ENCODE results near the gene PTPRR. TPM values are rescaled to one million over a fixed set of nuclear protein-coding genes. Genes with fewer than 3 reads are reported as not detected.

PTPRR gene, protein sequence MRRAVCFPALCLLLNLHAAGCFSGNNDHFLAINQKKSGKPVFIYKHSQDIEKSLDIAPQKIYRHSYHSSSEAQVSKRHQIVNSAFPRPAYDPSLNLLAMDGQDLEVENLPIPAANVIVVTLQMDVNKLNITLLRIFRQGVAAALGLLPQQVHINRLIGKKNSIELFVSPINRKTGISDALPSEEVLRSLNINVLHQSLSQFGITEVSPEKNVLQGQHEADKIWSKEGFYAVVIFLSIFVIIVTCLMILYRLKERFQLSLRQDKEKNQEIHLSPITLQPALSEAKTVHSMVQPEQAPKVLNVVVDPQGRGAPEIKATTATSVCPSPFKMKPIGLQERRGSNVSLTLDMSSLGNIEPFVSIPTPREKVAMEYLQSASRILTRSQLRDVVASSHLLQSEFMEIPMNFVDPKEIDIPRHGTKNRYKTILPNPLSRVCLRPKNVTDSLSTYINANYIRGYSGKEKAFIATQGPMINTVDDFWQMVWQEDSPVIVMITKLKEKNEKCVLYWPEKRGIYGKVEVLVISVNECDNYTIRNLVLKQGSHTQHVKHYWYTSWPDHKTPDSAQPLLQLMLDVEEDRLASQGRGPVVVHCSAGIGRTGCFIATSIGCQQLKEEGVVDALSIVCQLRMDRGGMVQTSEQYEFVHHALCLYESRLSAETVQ
- total RNA-seq = not detected in 2 replicates
- not detected in 2 replicates for polyA plus RNA-seq

DNA sequence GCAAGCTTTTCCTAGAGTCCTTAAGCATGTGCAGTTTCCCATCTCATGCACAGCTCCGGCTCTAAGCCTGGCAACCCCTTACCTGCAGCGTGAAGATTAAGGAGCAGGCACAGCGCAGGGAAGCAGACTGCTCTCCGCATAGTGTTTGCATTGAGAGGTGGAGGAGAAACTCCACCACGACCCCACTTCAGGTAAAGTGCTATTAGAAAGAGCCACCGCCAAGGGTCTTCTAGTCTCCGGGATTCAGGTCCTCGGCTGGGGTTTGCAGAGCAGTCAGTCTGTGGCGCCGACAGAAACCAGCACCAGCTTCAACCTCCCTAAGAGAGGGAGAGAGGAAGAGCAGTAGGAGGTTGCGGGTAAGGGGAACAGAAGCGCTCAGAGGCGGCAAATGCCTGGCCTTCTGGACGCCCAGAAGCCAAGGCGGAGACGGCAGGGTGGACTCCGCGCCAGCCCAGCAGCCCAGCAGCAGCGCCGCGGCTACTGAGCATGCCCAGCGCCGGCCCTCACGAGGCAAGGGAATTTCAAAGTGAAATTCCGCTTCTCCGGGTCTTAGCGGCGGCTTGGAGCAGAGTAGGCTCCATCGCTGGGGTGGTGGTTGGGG is at the start of gene PTPRR:
Gene PTPRR, minus strand, starts transcription at position 488 of the 601 bp plus-strand sequence. Its CDS starts 348 bp downstream, at position 140.
- peaks cover 12% of the 10 kb centered on the region for H3K27me3 ChIP-seq
- no peaks in the 10 kb centered on the region for H3K4me1 ChIP-seq (ENCODE audit: low read depth)
- TF ChIP-seq, protein P1, sequence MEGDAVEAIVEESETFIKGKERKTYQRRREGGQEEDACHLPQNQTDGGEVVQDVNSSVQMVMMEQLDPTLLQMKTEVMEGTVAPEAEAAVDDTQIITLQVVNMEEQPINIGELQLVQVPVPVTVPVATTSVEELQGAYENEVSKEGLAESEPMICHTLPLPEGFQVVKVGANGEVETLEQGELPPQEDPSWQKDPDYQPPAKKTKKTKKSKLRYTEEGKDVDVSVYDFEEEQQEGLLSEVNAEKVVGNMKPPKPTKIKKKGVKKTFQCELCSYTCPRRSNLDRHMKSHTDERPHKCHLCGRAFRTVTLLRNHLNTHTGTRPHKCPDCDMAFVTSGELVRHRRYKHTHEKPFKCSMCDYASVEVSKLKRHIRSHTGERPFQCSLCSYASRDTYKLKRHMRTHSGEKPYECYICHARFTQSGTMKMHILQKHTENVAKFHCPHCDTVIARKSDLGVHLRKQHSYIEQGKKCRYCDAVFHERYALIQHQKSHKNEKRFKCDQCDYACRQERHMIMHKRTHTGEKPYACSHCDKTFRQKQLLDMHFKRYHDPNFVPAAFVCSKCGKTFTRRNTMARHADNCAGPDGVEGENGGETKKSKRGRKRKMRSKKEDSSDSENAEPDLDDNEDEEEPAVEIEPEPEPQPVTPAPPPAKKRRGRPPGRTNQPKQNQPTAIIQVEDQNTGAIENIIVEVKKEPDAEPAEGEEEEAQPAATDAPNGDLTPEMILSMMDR (IDR thresholded peaks at IDR 0.05; ENCODE audit: low read depth, low read length) = no peak
- peak within 1 kb of the TSS; percentile 4 for H3K4me3 ChIP-seq
- H3K36me3 ChIP-seq = no peaks in the 10 kb centered on the region
- H3K9me3 ChIP-seq (ENCODE audit: low read depth) = no peaks in the 10 kb centered on the region
- no peak within 1 kb of the TSS for H3K27ac ChIP-seq
- DNase-seq (ENCODE audit: low read depth in 1 of 2, low spot score in 1 of 2) = peak; percentile 26 to 63

DNA sequence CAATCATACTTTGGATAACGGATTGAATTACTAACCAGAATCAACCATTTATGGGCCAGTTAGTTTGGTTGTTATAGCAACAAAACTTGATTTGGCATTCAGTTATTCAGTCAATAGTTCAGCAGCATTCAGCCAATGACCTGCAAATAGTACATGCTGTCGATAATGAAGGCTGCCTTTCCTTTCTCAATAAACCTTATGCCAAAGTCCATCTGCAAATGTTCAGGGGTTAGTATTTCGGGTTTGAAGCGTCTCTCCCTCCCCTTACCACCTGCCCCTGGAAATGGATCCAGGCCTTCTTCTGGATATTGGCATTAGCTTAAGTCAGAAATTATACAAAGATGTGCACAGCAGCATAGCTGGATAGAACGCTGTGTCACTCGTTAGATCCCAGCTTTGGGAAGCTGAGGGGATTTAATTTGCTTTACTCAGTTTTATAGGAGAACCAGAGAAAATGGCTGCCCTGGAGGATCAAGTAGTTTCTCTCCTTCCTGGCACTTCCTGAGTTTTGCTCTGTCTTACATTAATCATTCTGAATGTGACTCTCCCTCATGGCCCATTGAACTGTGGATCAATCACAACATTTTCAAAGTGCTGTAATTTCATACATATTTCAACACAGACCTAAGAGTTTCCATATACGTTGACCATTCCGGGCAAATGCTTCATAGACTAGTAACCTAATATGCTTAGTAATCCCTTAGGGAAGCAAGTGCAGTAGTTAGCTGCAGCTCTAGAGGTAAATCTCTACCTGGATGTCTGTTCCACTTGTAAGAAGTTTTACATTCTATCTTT is 46.7 kb upstream of the PTPRR start:
- DNase-seq (ENCODE audit: low read depth in 1 of 2, low spot score in 1 of 2) = no peak
- H3K9me3 ChIP-seq (ENCODE audit: low read depth) = no peaks in the 10 kb centered on the region
- H3K4me1 ChIP-seq (ENCODE audit: low read depth) = no peaks in the 10 kb centered on the region
- H3K27me3 ChIP-seq = no peaks in the 10 kb centered on the region
- TF ChIP-seq, protein P1 (IDR thresholded peaks at IDR 0.05; ENCODE audit: low read depth, low read length) = no peak
- H3K36me3 ChIP-seq = no peaks in the 10 kb centered on the region
- no peak overlapping the region for H3K4me3 ChIP-seq
- no peak overlapping the region for H3K27ac ChIP-seq

DNA sequence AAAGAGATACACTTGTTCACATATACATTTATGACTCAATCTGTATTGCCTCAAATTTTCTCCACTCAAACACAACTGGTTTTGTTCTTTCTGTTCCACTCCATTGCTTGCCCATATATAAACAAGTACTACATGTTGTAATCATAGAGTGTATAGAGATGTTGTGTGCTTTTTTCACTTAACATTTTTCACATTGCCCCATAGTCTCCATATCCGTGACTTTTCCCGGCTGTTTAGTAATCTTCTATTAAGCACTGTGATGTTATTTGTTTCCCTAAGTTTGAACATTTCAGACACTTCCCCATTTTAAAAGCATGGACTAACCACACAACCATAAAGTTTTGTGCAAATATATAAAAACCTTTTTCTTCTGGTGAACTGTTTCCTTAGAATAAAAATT is 45.5 kb upstream of the PTPRR start:
- Histone ChIP-seq H3K36me3 (no peaks in the 10 kb centered on the region), H3K4me3 (no peak overlapping the region), H3K27ac (no peak overlapping the region), H3K4me1 (ENCODE audit: low read depth) (no peaks in the 10 kb centered on the region), H3K27me3 (no peaks in the 10 kb centered on the region), H3K9me3 (ENCODE audit: low read depth) (no peaks in the 10 kb centered on the region)
- DNase-seq (ENCODE audit: low read depth in 1 of 2, low spot score in 1 of 2) = no peak
- TF ChIP-seq, protein P1 (IDR thresholded peaks at IDR 0.05; ENCODE audit: low read depth, low read length) = no peak

DNA sequence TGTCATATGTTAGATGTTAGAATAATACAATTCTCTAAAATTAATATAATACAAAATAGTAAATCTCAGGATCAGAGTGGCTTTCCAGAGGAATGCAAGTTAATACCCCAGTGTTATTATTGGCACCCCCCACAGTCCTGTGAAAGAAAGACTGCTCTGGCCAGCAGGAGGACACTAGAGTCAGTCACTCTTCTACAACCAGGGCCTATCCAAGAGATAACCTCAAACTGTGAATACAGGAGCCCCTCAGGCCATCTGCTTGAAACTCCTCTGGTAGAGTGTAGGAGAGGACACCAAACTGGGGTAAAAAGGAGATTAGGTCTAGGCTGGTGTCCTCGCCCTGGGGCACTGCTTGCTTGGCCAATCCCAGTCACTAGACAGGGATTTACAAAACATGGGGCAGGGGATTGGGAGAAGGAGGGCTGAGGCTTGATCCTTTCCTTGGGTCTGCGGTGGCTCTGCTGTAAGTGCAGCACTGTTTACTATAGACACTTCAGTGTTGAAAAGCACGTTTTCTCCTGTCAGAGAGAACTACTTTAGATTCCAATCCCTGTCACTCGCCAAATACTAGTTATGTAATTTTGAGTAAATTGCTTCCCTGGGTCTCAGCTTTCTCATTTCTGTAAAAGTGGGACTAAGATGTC is 44.5 kb upstream of the PTPRR start:
- no peak for DNase-seq (ENCODE audit: low read depth in 1 of 2, low spot score in 1 of 2)
- no peaks in the 10 kb centered on the region for H3K9me3 ChIP-seq (ENCODE audit: low read depth)
- no peaks in the 10 kb centered on the region for H3K27me3 ChIP-seq
- no peak overlapping the region for H3K27ac ChIP-seq
- H3K4me1 ChIP-seq (ENCODE audit: low read depth) = no peaks in the 10 kb centered on the region
- H3K36me3 ChIP-seq = no peaks in the 10 kb centered on the region
- TF ChIP-seq, protein P1 (IDR thresholded peaks at IDR 0.05; ENCODE audit: low read depth, low read length) = no peak
- H3K4me3 ChIP-seq = no peak overlapping the region

Data from cardiac muscle cell (in vitro differentiated cells and primary cell).